Suppressor macrophage (primary cell): ENCODE results near the gene BABAM2.

Experiments used
- DNase-seq, 4 experiments: peaks; one replicate each; pipeline ENCODE4 v3.0.0-alpha.2; 2020 to 2022

The BABAM2 gene

GRCh38 chr2:27912512-27912911, 22.0 kb downstream of the BABAM2 start:
- no peak for DNase-seq

- DNase-seq = peak in 1 of 4 experiments; percentile 41
Observed at GRCh38 chr2:27914041-27914804, 23.7 kb downstream of the BABAM2 start.

GRCh38 chr2:27914805-27915175, 24.3 kb downstream of the BABAM2 start:
- no peak for DNase-seq

DNA sequence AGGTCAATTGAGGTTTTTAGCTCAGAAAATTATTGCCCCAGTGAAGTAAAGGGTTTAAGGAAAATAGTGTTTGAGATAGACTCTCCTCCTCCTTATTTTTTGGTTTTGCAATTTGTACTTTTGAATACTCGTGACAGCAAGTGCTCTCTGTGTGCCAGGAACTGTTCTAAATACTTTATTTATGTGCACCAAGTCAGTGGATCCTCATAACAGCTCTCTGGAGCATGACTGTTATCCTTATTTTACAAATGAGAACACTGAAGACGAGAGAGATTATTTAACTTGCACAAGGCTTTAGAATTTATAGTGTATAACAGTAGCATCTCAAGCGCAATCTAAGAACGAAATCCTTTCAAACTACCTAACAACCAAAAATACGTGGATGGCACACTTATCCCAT, 24.7 kb downstream of the BABAM2 start:
- no peak for DNase-seq

- no peak for DNase-seq
Observed at GRCh38 chr2:27915874-27916273, 25.3 kb downstream of the BABAM2 start.

DNA sequence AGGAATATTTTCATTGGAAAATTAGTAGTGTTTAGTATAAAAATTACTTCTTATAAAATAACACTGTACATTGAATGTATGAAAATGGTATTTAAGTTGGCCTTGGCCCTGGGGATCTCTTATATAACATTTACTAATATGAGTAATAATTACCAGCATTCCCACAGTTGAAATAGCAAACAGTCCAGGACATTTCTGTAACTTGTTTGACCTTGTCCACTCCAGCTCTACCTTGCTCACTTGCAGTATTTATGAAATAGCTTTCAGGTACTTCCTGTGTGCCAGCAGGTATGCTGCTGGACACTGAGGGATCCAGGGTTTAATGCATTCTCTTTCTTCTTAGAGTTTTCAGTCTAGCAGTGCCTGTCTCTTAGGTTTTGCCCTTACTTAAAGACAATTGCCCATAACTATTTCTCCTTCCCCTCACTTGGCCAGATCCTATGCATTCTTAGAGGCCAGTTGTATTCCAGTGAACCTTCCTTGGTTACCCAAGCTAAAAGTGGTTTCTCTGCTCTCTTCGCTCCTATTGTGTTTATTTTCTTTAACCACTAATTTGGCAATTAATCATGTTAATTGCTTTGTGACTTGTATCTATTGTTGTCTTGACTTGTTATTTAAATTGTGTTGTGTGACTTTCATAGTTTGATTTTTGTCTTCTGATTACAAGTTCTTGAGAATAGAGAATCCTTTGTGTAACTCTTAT, 25.9 kb downstream of the BABAM2 start:
- no peak for DNase-seq

DNA sequence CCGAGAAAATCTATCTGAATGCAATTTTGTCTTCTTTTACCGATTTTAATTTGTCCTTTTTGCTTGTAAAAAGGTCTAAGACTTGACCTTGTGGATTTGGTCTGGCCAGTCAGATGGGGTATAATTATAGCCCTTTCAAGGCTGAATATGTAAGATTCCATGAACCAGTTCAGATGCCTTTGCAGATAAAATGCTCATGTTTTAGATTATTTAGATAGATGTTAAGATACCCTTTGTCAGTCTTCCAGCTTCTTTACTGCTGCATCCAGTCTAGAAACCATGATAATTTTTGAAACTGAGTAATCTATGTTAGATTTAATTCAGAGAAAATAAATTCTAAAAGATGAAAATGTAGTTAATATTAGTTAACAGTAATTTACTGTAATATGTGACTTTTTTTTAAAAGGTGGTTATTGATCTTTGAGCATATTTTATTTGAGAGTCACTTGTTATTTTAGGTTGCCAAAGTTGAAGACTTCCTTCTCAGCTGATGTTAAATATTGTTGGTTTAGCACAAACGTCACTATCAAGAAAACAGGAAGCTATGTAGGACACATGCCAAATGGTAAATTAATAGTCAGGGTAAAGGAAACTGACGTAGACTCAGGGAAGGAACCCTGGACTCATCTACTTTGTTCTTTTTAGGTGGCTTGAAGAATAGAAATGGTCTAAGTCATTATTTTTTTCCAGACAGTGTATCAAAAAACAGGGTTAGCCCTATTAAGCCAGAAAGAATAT, 29.8 kb downstream of the BABAM2 start:
- DNase-seq = peak; percentile 58 to 92 (median 76)

DNA sequence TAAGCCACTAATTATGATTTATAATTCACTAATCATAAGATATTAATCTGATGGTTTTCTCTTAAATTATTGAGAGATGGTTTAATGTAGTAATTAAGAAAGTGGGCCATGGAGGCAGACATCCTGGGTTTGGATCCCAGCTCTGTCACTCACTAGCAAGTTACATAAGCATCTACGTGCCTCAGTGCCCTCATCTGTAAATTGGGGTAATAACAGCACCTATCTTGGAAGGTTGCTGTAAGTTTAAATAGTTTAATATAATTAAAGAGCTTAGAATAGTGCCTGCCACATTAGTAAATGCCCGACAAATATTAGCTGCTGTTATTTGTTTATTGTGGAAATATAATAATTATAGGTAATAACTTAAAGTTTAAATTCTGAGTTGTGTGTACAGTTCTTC, 30.9 kb downstream of the BABAM2 start:
- no peak for DNase-seq

GRCh38 chr2:27921880-27922547, 31.5 kb downstream of the BABAM2 start:
- no peak for DNase-seq

DNA sequence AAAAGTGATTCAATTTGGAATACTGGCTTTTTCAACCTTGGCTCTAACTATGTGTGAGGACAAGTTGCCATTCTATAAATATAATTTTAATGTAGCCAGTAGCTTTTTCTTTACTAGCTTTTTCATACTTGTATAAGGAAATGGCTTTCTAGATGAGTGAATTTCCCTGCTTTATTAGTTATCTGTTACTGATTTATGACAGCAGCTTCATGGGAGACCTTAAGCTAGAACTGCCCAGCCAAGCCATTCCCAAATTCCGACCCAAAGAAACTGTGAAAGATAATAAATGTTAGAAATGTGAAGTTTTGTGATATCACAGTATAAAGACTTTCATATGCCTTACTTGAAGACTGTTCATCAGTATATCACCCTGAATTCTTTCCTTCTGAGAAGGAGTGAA, 32.3 kb downstream of the BABAM2 start:
- DNase-seq = no peak

- no peak for DNase-seq
Observed at GRCh38 chr2:27925766-27926472, 35.4 kb downstream of the BABAM2 start.

GRCh38 chr2:27929916-27930486, 39.5 kb downstream of the BABAM2 start:
- no peak for DNase-seq

- DNase-seq = no peak
Observed at GRCh38 chr2:27931361-27931950, 40.9 kb downstream of the BABAM2 start.

DNA sequence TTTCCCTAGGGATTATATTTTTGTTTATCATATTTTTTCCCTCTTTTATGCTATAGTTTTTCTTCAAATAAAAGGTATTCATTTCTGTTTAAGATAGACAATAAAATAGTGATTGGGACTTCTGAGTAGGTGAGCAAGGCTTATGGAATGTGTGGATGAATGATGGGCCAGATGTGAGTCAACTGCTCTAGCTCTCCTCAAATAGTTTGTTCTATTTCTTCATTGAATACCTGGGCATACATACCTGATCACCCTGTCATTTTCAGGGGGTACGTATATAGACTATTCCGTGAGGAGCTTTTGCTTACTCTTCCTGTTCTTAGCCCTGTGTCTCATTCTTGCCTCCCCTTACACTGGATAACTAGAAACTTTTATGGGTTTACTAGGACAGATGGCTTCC, 41.9 kb downstream of the BABAM2 start:
- DNase-seq = no peak

DNA sequence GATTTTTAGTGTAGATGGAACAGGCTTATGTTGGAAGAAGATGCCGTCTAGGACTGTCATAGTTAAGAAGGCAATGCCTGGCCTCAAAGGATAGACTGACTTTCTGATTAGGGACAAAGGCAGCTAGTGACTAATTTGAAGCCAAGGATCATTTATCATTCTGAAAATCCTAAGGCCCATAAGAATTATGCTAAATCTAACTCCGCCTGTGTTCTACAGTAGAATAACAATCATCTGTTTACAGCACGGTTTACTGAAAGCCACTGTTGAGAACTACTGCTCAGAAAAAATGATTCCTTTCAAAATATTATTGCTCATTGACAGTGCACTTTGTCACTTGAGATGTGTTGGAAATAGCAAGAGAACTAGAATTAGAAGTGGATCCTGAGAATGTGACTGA, 44.5 kb downstream of the BABAM2 start:
- no peak for DNase-seq

DNA sequence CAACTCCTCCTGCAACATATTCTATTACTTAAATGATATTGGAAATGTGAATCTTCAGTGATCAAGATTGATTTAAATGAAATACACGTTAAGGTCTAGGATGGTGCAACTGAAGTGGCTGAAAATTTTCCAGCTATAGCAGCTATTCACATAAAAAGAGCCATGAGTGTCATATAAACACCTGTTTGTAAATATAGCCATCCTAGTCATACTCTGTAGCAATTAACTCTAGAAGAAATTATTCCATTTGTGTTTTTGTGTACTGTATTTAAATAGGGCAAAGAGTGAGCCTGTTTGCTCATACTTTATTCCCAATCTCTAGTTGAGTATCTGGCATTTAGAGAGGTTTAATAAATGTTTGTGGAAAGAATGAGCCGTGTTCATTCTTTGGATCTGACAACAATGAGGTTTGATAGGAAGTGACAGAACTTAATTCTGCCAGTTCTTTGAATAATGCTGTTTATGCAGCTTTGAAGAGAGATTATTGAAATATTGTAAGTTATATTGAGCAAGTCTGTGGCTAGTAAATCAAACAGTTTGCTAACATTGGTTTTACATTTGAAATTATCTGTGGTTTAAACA, 49.7 kb downstream of the BABAM2 start:
- DNase-seq = no peak

DNA sequence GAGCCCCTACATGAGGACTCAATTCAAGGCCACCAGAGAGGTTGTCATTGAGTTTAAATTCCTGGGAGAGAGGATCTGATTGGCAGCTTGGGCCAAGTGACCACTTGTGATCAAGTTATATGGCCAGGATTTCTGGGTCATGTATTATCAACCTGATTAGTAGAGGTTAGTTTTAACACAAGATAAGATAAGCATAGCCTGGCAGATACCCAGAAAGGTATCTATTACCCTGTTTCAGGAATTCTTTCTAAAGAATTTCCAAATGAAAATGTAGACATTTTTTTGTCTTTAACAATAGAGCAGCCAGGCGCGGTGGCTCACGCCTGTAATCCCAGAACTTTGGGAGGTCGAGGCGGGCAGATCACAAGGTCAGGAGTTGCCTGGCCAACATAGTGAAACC, 50.5 kb downstream of the BABAM2 start:
- DNase-seq = no peak

DNA sequence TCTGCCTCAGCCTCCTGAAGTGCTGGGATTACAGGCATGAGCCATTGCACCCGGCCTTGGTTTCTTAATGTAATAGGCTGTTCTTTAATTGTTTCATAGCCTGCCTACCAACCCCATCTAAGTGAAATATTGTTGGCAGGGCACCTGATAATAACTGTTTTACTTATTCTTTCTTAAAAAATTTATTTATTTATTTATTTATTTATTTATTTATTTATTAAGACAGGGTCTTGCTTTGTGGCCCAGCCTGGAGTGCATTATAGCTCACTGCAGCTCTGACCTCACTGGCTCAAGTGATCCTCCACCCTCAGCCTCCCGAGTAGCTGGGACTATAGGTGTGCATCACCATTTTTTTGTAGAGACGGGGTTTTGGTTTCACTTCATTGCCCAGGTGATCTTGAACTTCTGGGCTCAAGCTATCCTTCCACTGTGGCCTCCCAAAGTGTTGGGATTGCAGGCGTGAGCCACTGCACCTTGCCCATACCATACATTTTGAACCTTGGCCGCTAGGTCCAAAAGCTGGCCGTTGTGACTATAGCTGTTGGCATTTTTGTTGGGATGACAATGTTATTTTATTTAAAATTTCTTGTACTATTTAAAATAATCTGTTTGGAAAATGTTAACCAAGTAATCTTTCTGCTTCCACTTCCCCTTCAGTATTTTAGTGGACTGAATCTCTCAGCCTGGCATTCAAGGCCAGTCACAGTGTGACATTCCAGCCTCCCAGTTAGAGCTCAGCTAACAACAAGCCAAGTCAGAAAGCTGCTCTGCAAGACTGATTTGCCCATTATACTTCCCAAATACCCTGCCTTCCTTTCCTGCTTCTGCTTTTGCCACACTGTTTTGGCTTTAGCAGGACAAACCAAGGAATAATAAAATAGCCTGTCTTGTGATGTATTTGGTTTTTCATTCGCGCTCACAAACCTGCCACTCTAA, 52.4 kb downstream of the BABAM2 start:
- peak; percentile 44 to 65 (median 62) for DNase-seq

DNA sequence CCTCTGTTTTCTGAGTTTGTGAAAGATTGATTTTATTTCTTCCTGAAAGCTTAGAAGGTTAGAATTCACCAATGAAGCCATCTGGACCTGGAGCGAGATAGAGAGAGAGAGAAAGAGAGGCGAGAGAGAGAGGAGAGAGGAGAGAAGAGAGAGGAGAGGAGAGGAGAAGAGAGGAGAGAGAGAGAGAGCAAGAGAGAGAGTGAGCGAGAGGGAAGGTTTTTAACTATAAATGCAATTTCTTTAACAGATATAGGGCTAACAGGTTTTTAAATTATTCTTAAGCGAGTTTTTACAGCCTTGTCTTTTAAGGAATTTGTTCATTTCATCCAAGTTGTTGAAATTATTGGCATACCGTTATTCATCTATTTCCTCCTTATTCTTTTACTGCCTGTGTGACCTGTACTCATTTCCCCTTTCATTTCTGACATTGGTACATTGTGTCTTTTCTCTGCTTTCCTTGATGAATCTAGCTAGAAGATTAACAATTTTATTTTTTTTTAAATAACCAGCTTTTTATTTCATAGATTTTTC, 56.1 kb downstream of the BABAM2 start:
- no peak for DNase-seq

DNA sequence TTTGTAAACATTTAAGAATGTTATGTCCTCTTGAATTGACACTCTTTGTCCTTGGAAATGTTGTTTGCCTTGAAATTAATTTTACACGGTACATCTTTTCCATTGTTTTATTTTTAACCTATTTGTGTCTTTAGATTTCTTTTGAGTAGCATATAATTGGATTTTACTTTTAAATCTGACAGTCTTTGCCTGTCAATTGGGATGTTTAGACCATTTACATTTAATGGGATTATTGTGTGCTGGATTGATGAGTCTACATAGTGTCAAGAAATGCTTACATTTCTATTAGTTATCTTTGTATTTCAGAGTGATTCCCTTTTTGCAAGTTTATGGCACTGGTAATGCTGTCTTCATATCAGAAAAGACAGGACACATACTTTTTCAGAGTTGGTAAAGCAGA, 61.5 kb downstream of the BABAM2 start:
- no peak for DNase-seq
